CD4-positive, alpha-beta T cell treated with Interleukin-17A for 4 hours (primary cell): ENCODE measurements around the gene PTPRE.

Experiments used
- DNase-seq: peaks from one replicate; pipeline ENCODE4 v3.0.0-alpha.2; 2020; ENCODE audit warnings: mixed read lengths

The PTPRE gene

DNA sequence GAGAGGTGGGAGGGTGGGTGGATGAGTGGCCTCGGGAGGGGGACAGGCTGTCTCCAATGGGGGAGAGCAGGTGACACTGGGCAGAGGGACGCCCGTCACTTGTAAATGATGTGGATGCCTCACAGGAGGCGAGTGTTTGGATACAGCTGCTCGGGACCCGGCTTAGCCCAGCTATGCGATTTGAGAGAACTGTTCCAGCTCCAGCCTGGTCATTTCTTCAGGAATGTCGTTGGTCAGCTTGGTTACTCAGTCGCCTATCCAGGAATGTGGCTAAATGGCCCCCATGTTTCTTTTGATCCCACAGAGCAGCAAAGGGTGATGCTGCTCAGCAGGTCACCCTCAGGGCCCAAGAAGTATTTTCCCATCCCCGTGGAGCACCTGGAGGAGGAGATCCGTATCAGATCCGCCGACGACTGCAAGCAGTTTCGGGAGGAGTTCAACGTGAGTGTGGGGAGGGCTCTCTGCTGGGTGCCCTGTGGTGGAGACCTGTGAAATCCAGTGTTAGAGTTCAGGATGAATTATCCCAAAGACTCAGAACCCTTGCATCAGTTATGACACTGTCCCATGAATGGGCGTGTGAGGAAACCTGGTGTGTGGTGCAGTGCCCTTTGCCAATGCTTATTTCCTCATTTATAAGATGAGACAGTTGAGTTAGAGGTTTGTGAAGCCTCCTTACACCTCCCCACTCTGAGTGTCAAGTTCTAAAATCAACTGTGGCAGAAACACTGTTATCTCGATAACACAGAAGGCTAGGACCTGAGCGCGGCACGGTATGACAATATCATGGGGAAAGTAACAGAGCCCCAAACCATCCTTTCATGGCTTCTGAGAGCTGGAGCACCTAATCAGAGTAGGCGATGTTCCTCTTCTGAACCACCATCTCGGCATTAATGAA lies 142.6 kb downstream of the PTPRE start:
- no peak for DNase-seq

DNA sequence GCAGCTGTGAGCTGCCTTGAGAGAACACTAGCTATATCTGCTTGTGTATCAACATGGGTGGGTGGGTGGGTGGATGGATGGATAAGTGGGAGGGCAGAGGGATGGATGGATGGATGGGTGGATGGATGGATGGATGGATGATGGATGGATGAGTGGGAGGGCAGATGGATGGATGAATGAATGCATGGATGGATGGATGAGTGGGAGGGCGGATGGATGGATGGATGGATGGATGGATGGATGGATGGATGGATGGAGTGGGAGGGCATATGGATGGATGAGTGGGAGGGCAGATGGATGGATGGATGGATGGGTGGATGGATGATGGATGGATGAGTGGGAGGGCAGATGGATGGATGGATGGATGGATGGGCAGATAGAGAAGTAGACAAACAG lies 143.2 kb downstream of the PTPRE start:
- DNase-seq, result no peak

DNA sequence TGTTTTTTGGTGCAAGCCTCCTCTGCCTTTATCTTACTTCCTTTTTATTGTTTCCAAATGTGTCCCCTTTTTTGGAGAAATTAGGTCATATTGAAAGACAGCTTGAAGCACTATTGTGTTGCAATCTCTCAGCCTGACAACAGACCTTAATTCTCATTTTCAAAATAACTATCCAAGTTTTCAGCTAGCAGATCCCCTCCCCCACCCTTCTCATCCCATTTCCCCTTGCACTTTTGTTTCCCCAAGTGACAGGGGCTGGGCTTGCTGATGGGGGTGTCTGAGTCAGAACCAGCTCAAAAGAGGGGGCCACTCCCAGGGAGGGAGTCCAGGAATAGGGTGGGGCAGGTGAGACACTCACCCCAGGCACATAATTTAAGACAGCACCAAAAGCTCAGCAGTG lies 144.0 kb downstream of the PTPRE start:
- no peak for DNase-seq

DNA sequence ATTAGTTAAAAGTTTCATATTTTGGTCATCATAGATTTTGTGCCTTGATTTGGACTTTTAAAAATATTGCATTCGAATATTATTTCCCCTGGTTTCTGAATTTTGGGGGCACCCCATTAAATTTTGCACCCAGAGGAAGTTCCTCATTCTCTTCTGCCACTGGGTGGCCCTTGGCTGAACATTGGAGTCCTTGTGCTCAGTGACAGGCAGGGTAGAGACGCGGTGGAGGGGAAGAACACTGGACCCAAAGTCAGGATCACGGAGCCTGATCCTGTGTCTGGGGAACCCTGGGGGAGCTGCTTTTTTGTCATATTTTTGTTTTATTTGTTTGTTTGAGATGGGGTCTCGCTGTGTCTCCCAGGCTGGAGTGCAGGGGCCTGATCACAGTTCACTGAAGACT lies 144.6 kb downstream of the PTPRE start:
- DNase-seq, result no peak

DNA sequence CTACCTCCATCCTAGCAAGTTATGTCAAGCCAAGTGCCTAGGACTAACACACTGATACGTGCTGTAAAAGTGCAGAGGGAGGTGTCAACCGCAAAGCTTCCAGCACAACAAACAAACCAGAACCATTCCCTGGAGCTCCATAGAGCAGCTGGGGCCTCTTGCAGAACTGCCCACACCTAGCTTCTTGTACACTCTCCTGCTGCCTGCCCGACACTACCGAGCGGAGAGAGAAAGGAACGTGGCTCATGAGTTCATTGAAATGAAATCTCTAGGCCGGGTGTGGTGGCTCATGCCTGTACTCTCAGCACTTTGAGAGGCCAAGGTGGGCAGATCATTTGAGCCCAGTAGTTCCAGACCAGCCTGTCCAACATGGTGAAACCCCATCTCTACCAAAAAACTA lies 145.8 kb downstream of the PTPRE start:
- DNase-seq, result no peak

DNA sequence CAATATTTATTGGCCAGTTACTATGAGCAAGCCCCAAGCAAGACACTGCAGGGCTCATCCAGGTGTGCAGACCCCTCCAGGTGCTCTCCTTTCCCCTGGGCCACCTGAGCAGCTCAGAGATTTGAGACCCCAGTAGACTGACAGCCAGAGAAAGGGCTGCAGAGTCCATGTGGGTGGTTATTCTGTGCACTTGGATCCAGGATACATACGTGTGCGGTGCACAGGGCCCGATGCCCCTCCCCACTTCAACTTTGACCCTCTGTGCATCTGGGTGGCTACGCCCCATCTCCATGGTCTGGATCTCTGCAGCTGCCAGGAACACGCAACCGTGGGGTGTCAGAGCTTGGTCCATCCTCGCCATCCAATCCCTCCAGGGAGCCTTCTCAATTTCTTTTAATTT lies 146.5 kb downstream of the PTPRE start:
- DNase-seq, result no peak

DNA sequence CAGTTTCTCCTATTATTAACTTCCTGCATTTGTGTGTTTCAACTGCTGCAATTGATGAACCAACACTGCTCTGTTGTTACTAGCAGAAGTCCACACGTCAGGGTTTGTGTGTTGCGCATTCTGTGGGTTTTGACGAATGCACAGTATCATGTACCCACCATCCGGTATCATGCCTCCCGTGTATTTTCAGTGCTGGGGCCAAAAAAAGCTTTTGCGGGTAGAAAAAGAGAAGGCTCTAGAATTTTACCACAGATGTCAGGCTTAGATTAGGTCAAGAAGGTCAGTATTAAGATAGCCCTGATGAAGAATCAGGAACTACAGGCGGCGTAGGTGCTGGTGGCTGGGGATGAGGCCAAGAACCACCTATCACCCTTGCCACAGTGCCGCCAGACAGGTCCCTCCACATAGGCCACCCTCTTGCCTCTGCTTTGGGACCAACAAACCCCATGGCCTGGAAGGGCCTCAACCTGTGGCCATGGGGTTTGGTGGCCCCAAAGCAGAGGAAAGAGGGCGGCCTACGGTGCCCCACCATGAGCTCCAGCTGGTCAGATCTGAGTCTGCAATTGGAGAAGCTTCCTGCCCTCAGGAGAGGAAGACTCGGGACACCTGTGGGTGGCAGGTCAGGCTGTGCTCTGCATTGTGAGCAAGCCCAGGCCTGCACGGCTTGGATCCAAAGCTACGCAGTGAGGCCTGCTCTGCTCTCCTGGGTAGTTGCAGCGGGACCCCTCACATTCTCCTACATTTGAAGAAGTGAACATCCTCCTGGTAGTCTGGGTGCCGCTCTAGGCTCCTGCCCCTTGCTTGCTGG lies 147.5 kb downstream of the PTPRE start:
- DNase-seq, result no peak

DNA sequence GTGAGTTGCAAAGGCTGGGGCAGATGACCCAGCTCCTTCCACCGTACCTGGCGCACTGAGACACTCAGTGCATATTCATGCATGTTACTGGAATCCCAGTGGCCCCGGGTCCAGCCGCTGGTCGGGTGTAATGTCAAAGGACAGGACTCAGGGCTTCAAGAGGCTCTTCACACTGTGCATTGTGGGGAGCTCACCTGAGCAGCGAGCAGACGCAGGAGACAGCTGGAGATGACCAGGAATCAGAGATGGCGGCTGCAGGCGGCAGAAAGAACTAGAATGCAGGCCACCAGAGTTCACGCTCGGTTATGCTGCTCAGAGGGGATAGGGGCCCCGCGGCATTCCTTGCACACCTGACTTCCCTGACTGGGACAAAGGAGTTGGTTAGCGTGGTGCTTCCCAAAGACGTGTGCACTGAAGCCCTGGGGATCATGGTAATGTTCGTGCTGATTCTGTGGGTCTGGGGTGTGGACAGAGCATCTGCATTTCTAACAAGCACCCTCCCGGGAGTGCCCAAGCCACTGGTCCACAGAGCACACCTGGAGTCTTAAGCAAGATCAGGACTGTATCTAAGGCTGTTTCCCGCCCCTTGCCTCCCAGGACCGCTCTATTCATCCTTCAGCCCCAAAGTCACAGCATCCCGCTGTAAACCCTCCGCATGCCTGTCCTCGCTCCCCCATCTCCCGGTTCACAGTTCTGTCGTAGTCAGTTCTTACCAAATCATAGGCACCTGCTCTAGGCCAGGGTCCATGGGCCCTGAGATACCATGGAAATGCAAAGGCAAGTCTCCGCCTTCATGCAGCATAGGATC lies 148.4 kb downstream of the PTPRE start:
- DNase-seq, result no peak

DNA sequence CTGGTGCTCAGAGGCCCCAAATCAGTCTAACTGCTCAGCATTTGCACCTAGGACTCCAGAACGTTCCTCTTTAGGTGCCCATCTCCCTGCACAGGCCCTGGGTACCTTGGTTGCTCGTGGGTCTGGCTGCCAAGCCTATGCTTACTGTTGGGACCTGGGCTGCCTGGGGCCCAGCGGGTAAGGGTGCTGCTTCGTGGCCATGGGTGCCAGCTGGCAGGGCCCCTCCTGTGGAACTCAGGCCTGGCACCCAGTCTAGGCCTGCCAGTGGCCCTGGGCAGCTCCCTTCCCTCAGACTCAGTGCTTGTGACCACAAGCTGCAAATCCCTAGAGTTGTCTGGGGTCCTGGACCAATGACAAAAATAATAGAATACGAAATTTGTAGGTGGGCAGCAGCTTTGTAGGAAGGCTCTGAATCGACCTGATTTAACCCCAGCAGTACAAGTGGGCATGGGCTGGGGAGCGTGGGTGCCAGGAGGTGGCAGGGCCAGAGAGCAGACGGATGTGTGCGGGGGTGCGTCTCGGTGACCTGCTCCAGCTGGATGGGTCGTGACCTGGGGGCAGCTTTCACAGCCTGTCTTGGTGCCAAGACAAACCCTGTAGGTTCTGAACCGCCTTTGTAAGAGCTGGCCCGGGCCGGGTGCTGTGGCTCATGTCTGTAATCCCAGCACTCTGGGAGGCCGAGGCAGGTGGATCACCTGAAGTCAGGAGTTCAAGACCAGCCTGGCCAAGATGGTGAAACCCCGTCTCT lies 149.6 kb downstream of the PTPRE start:
- DNase-seq, result no peak

DNA sequence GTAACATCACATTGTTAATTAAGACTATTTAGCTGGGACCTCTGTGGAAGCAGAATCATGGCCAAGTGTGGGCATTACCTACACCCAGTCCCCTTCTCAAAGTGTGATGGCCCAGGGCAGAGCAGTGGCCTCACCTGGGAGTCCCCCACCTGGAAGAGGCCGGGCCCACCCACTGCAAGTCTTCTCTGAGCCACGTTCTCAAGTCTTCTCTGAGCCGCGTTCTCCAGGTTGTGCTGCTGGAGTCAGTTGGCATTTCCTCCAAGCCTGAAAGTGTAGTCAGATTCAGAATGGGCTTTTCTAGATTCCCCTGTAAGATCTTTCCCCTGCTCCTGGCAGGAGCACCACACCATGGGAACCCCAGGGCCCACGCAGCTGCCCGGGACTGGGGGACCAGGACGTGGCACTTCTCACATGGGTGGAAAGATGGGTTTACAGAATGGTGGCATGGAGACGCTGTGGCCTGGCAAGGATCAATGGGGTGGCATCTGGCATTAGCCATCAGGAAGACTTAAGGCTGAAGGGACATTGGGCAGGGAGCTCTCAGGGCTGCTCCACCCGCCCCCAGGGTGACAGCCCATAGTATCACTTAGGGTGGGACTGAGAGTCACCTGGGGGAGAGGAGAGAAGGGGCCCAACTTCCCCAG lies 151.3 kb downstream of the PTPRE start:
- DNase-seq, result no peak

DNA sequence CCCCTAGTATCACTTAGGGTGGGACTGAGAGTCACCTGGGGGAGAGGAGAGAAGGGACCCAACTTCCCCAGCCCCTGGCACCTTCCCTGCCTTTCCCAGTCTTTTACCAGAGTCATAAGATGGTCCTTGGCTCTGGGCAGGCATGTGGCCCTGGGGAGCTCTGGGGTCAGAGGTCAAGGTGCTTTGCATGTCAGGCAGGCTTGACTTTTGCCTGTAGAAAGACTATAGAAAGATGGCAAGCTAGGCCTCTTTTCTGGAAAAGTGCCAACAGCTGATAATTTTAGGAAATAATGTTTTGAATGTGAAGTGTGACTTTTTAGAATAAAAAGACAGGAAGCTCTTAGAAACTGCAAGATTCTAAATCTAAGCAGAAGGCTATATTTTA lies 151.8 kb downstream of the PTPRE start:
- no peak for DNase-seq

DNA sequence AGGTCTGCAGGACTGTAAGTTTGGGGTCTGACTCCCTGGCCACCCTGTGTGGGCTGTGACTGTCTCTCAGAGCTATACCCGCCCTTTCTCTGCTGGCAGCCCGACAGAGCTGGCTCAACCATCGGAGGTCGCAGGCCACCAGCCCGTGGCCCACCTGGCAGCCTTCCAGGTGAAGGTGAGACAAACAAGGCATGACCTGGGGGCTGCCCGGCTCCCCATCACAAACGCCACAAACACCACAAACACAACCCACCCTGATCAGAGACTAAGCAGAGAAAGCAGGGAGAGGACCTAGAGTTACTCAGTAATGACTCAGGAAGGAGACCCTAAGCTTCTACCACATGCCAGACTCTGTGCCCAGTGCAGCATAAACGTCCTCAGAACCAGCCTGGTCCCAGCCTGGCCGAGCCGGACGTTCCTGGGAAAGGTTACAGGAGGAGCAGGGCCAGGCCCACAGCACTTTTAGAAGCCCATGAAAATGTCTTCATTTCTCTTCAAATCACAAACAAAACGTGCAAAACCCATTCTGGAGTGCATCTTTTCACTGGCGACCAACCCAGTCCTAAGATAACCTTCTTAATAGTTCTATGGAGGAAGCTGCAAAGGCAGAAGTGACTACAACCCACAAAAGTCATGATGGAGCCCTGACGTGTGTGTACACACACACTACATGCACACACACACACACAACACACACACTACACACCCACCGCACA lies 152.5 kb downstream of the PTPRE start:
- peak; percentile 29 for DNase-seq

DNA sequence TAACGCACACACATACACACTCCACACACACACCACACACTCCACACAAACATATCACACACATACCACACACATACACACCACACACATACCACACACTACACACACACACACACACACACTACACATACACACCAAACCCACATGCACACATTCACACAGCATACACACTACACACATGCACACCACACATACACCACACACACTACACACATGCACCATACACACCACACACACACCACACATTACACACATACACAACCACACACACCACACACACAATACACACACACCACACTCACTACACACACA lies 153.0 kb downstream of the PTPRE start:
- DNase-seq, result no peak

DNA sequence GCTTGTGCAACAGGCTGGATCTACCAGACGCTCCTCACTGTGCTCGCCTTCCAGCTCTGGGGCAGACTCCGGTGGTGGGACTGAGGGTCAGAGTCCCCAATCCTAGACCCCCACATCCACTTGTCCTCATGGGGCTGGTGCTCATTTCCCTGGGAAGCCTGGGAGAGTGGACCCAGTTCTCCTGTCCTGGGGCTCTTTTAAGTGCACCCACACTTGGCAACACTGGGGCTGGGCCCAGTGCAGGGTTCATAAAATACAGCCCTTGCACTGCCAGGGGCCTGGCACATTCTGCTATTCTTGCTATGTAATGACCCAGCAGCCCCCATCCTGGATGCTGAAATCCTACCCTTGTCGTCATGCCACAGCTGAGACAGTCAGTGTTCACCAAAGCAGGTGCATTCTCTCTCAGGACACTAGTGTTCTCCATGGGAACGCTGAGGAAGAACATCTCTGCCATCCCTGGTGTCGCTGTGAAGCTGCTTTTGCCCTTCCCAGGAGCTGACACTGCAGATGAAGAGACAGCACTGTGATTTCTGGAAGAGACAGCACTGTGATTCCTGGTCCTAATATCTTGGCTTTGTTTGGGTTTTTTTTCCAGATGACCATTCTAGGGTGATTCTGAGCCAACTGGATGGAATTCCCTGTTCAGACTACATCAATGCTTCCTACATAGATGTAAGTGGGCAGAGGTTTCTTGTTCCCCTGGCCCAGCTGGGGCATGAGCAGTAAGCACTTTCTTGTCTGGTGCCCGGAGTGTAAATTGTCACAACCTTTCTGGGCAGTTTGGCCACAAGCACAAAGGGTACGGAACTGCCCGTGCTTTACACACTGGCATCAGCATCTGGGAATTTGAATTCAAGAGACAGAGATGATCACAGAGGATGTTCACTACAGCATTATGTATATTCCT lies 153.7 kb downstream of the PTPRE start:
- no peak for DNase-seq

DNA sequence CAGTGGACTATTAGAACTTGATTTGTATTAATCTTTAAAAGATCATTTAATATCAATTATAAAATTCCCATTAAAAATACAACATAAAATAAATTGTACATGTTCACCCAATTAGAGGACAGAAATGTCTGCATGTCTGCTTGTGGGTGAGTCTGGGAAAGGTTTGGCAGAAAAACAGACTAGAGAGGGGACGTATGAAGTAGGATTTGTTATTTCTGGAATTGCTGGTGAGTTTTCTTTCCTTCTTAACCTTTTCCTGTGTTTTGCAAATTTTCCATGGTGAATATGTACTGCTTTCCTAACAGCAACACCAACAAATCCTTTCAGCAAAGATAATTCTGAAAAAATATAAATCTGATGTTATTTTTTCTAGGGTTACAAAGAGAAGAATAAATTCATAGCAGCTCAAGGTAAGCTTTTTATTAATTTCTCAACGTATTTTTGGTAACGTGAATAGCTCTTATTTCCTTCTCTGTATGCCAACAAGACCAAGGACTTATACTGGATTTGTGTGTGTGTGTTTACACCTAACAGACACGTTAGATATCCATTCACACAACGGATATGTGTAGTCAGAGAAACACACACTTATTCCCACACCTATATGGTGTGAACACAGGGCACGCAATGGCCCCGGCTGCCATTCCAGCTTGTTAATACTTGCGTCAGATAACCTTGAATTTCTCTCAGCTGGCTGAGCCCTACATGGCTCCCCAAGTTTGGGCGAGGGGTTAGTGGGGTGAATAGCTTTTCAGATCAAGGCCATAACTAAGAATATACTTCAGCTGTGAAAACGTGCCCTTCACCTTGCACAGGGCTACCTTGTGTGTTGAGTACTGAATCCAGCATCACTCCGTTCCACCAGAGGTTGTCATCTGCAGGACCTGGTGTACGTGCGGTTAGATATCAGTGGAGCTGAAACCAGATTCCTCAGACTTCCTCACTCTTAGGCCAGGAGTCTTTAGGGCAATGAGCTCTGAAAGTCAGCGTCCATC lies 154.7 kb downstream of the PTPRE start:
- no peak for DNase-seq

DNA sequence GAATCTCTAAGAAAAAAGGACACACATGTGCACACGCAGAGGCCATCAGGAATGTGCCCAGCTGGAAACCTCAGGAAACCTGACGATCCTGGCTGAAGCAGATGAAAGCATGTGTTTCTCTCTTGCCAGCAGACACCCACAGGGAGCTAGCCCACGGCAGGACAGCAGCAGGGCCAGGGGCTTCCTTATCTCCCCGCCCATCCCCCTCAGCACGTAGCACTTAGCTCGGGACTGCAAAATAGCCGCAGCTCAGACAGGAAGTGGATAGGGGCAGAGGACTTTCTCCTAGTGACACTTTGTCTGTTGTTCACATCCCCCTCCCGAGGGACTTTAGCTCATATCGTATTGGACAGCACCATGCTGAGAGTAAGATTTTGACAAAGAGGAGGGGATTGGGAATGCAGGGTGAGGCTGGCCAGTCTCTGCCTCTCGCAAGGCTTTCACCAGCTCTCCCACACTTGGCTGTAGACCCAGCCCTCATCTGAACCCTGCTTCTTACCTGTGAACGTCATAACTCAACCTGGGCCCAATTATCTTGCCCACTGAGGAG lies 155.5 kb downstream of the PTPRE start:
- DNase-seq, result no peak

DNA sequence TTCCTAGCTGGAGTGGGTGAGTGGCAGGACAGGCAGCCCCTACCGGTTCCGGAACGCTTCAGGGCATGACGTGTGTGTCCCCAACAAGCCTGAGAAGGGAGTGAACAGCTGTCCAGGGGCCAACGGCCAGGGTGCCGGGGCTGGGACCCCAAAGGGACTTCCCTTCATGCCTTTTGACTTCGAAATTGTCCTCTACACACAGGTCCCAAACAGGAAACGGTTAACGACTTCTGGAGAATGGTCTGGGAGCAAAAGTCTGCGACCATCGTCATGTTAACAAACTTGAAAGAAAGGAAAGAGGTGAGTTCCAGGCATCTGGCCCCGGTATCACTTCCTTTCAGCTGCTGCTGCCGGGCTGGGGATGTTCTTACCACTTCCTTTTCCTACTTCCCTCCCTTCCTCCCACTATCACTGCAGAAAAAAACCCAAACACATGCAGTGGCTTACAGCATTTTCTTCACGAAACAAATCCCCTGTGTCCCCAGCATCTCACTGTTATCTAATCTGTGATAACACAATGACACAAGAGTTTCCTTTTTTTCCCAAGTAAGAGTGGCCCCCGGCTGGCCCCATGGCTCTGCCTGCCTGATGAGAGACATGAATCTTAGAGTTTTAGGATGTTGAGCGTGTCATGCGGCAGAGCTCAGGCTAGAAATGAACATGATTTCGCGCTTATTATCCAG lies 156.1 kb downstream of the PTPRE start:
- DNase-seq, result peak; percentile 67

DNA sequence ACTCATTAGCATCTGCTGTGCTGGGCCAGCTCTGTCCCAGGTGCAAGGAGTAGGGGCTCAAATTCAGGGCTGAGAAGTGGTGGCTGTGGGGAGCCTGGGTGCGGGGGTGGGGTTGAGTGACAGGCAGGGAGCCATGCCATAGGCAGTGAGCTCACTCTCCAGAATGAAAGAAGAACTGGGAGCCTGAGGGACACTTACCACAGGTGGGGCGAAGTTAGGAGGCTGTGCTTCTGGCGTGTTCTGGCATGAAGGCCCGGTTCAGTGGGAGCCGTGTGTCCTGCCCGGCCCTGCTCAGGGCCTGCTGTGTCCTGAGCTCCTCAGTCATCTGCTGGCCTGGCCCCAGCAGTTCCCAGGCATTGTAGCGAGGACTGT lies 156.8 kb downstream of the PTPRE start:
- no peak for DNase-seq
